H1 (cell line): ENCODE data around the gene KRTAP9-2. TPM values are rescaled to one million over a fixed set of nuclear protein-coding genes. Genes with fewer than 3 reads are reported as not detected.

Experiments used
- CHD7 ChIP-seq: fragments of 300-600 bp; sonication (generic); IDR thresholded peaks from 2 replicates; pipeline ENCODE4 v1.7.1; 2012; ENCODE audit warnings: low read length, moderate library complexity, mild to moderate bottlenecking, inconsistent platforms; ENCODE audit not compliant: insufficient replicate concordance
- KDM1A ChIP-seq: fragments of 200-600, 300-600 bp; sonication (generic); IDR thresholded peaks from 2 replicates; pipeline ENCODE4 v1.7.1; 2016; ENCODE audit warnings: mild to moderate bottlenecking, low read length, borderline replicate concordance
- SP1 ChIP-seq: IDR thresholded peaks from 2 replicates; pipeline ENCODE4 v1.6.1; 2011; ENCODE audit warnings: low read depth, low read length
- polyA plus RNA-seq, 7 experiments: library from polyadenylated mRNA; depleted of rRNA in 3 of 7; stranded (reverse) in 5 of 7; unstranded in 2 of 7; fragments of >200 nt in 5 of 7; fragments of 200-250 nt in 2 of 7; gene quantifications; 1 replicate in 5 of 7; 2 replicates in 1 of 7; 4 replicates in 1 of 7; pipeline versions ENCODE4 v1.2.1 to v1.2.3, GENCODE V29; 2011 to 2013; ENCODE audit warnings: missing spikeins in 2 of 7, mixed read lengths in 2 of 7
- total RNA-seq: library from RNA; stranded (reverse); fragmentation: NEBNext Ultra II Directional; extraction: Animal tissue kit (Norgen Biotek cat#: 25700); gene quantifications from 2 replicates; pipeline ENCODE4 v1.2.1, GENCODE V29; 2021
- TF ChIP-seq, protein P1 (sequence below), 3 experiments: IDR thresholded peaks; 1 replicate in 2 of 3; 2 replicates in 1 of 3; pipeline versions ENCODE4 v1.5.1 to v1.6.1; 2011; ENCODE audit warnings: low read length in 3 of 3, mild to moderate bottlenecking in 3 of 3, inconsistent platforms in 2 of 3, low read depth in 1 of 3, moderate library complexity in 1 of 3; ENCODE audit not compliant: insufficient read depth in 1 of 3; ENCODE audit errors: control extremely low read depth in 1 of 3

The KRTAP9-2 gene
- total and polyA plus RNA-seq, 2 of the 8 experiments (the other 6 are each of a cell fraction or from before 2014, with no cell fraction given) = not detected

DNA sequence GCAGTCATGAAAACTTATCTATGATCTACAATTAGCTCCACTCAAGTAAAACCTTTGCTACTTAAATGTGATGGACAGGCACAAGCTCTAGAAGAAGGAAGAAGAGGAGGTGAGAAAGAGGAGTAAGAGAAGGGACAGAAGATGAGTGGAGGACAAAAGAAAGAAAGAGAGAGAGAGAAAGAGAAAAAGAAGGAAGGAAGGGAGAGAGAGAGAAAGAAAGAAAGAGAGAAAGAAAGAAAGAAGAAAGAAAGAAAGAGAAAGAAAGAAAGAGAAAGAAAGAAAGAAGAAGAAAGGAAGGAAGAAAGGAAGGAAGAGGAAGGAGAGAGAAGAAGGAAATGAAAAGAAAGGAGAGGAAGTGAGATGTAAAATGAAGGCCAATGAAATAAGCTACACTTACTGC is 3.6 kb downstream of the KRTAP9-2 start (continued):
- no peak for TF ChIP-seq CHD7
- no peak for TF ChIP-seq SP1
- no peak for TF ChIP-seq KDM1A
- TF ChIP-seq, protein P1, sequence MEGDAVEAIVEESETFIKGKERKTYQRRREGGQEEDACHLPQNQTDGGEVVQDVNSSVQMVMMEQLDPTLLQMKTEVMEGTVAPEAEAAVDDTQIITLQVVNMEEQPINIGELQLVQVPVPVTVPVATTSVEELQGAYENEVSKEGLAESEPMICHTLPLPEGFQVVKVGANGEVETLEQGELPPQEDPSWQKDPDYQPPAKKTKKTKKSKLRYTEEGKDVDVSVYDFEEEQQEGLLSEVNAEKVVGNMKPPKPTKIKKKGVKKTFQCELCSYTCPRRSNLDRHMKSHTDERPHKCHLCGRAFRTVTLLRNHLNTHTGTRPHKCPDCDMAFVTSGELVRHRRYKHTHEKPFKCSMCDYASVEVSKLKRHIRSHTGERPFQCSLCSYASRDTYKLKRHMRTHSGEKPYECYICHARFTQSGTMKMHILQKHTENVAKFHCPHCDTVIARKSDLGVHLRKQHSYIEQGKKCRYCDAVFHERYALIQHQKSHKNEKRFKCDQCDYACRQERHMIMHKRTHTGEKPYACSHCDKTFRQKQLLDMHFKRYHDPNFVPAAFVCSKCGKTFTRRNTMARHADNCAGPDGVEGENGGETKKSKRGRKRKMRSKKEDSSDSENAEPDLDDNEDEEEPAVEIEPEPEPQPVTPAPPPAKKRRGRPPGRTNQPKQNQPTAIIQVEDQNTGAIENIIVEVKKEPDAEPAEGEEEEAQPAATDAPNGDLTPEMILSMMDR (IDR thresholded peaks at IDR 0.05; ENCODE audit: control extremely low read depth in 1 of 3, insufficient read depth in 1 of 3, low read depth in 1 of 3, low read length in 3 of 3) = no peak
- TF ChIP-seq, all 59 proteins: peak for 0
